Diencephalon (tissue), 1 donor: ENCODE measurements around the gene CHST1. TPM values are rescaled to one million over a fixed set of nuclear protein-coding genes. Genes with fewer than 3 reads are reported as not detected.

Experiments
- small RNA-seq: library from RNA; depleted of rRNA; stranded (forward); fragments of <200 nt; gene quantifications from one replicate; pipeline ENCODE3, GENCODE V24; 2014
- total RNA-seq: library from RNA; depleted of rRNA; stranded (reverse); fragments of >200 nt; gene quantifications from one replicate; pipeline ENCODE4 v1.2.3, GENCODE V29; 2014

The CHST1 gene, protein sequence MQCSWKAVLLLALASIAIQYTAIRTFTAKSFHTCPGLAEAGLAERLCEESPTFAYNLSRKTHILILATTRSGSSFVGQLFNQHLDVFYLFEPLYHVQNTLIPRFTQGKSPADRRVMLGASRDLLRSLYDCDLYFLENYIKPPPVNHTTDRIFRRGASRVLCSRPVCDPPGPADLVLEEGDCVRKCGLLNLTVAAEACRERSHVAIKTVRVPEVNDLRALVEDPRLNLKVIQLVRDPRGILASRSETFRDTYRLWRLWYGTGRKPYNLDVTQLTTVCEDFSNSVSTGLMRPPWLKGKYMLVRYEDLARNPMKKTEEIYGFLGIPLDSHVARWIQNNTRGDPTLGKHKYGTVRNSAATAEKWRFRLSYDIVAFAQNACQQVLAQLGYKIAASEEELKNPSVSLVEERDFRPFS
- total RNA-seq: 37.8 TPM

GRCh38 chr11:45665206-45665932, at the start of gene CHST1:
TSS of gene CHST1 (minus strand) at chr11:45665622. CDS start at chr11:45650923, 14,699 bp downstream.

Small RNAs within 50 kb of the gene (small RNA-seq; reads per million reads assigned to genes)
- gene MIR7154: not detected

Other genes with a start within 250 kb of the CHST1 start
- 6.7 TPM for gene SLC35C1, start 139.5 kb upstream of the CHST1 start, total RNA-seq
- gene CRY2, start 181.9 kb upstream of the CHST1 start, total RNA-seq: 46.8 TPM
- gene MAPK8IP1, start 220.0 kb upstream of the CHST1 start, total RNA-seq: 131 TPM
- 1.2 TPM for gene FREY1, start 241.6 kb upstream of the CHST1 start, total RNA-seq